GM21737 (cell line): ENCODE measurements around the gene LETM1.

Source experiments
- ATAC-seq: cut with Tn5 transposase; IDR thresholded peaks from one replicate; pipeline ENCODE4 v1.9.1; 2021; ENCODE audit warnings: mild to moderate bottlenecking, moderate library complexity; ENCODE audit not compliant: unreplicated experiment

LETM1 gene

GRCh38 chr4:1856071-1856942, at the start of gene LETM1:
TSS of gene LETM1 (minus strand) at chr4:1856156. CDS start at chr4:1855950, 206 bp downstream.
- ATAC-seq: peak; percentile 90

GRCh38 chr4:1904042-1904441, 48.1 kb upstream of the LETM1 start:
- no peak for ATAC-seq

DNA sequence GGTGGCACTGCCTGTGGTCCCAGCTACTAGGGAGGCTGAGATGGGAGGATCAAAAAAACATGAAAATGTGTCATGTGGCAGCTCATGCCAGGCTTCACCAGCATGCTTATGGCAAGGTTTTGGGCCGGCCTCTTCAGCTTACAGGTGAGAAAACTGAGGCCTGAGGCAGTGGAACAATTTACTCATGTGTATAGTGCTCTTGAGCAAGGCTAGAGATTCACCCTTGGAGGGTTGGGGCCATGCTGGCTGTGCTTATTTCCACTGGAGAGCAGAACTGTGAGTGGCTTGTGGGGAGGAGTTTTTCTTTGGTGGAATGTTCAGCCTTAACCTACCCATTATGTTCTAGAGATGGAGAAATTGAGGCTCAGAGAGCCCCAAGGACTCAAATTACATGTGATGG, 47.1 kb upstream of the LETM1 start:
- no peak for ATAC-seq

- no peak for ATAC-seq
These were observed 46.3 kb upstream of the LETM1 start for GRCh38 chr4:1902243-1902642.

DNA sequence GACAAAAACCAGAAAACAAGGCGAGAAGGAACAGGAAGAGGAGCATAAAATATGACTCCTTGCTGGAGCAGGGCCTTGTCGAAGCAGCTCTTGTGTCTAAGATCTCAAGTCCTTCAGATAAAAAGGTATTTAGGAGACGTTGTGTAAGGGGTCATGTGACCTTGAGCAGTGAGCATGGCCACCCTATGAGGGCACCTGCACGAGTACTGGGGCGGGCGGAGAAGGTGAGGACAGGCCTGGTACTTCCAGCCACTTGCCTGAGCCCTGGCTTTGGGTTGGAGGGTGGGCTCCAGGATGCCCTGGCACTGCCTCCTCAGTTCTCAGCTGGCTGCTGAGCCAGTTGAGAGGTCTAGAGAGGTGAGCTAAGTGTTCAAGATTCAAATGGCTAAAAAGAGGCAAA, 45.2 kb upstream of the LETM1 start:
- no peak for ATAC-seq

- ATAC-seq: no peak
These were observed 44.7 kb upstream of the LETM1 start for GRCh38 chr4:1900624-1901023.

DNA sequence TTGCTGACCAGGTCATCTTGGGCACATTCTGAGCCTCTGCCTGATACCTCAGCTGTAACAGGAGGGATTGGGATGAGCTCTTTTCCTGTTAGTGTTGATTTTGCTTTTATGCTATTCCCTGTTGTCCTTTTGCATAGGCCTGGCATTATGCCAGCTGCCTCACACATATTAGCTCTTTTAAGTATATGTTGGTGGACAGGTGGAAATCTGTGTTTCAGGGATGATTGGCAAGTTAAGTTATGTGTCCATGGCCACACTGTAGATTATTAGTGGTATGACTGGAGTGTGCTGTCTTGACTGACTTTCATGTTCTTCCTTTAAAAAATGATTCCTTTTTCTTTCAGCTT, 44.1 kb upstream of the LETM1 start:
- no peak for ATAC-seq

GRCh38 chr4:1899149-1900086, 43.5 kb upstream of the LETM1 start:
- no peak for ATAC-seq

GRCh38 chr4:1898681-1899080, 42.7 kb upstream of the LETM1 start:
- no peak for ATAC-seq

GRCh38 chr4:1898007-1898406, 42.1 kb upstream of the LETM1 start:
- ATAC-seq: no peak

DNA sequence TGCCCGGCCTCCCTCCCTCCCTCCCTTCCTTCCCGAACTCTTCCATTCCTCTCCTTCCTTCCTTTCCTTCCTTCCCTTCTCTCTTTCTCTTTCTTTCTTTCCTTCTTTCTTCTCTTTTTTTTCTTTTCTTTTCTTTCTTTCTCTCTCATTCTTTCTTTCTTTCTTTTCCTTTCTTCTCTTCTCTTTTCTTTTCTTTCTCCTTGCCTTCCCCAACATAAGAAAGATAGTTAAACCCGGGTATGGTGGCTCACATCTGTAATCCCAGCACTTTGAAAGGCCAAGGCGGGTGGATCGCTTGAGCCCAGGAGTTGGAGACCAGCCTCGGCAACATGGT, 40.7 kb upstream of the LETM1 start:
- ATAC-seq: no peak

DNA sequence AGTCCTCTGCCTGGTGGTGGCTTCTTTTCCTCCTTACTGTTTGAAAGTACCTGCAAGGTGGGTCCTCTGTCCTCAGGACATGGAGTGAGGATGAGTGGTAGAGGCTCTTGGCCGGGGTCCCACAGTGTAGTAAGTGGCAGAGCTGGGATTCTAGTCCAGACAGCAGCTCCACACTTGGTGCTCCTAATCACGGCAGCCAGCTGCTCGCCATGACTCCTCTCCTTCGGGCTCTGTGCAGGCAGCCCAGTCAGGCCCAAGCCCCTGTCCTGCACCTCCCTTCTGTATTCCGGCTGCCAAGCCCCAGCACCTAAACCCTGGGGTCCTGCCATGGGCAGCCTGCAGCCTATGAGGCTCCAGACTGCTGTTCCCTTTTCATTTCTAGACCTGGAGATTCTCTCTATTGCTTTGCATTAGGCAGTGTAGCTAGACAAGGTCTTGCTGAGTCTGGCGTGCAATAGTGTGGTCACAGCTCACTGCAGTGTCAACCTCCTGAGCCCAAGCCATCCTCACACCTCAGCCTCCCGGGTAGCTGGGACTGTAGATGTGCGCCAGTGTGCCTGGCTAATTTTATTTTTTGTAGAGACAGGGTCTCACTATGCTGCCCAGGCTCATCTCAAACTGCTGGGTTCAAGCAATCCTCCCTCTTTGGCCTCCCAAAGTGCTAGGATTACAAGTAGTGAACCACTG, 40.2 kb upstream of the LETM1 start:
- no peak for ATAC-seq

DNA sequence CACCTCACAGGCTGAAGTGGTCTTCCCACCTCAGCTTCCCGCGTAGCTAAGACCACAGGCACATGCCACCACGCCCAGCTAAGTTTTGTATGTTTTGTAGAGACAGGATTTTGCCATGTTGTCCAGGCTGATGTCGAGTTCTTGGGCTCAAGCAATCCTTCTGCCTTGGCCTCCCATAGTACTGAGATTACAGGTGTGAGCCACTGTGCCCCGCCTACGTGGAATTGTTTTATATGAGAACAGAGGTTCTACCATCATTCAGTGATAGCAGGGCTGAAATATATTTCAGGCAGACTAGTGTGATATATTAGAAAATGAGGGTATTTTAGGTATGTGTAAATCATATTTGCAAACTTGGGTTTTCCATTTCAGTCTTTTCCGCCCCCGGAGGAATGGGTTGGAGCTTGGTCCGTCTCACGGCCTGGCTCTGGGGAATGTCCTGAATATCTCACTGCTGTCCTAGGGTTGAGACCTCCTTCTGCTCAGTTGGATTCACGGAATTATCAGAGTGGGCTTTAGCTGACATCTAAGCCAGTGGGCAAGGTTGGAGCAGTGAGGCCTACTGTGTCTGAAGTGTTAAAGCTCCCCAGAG, 35.1 kb upstream of the LETM1 start:
- no peak for ATAC-seq

DNA sequence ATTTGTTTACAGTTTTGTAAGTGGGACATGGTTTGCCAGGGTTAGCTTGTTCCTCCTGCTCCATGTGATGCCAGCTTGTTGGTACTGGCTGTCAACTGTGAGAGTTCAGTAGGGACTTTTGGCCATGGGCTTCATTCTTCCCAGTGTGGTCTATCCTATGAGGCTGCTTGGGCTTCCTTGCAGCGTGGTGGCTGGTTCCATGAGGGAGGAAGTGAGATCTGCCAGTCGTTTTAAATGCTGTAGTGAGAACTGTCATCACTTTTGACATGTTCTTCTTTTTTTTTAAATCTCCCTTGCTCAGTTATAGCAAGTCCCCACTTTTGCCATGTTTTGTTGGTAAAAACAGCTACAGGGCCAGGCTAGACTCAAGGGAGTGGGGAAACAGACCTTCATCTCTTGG, 31.1 kb upstream of the LETM1 start:
- ATAC-seq: no peak

DNA sequence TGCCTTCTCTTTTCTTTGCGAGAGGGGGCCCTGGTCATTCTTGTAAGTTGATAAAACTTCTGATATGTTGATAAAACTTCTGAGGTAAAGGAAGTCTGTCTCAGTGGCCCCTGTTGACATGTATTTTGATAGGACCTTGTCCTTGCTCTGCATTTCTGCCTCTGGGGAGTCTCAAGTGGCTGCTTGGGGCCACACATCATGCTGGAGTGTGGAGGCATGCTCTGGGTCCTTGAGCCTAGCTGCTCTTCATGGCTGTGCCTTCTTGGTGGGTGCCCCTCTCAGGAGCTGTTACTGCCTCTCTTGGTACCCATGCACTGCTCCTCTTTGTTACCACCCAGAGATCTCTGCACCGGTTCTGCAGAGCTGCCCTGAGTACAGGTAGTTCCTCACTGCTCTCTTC, 29.5 kb upstream of the LETM1 start:
- ATAC-seq: no peak

DNA sequence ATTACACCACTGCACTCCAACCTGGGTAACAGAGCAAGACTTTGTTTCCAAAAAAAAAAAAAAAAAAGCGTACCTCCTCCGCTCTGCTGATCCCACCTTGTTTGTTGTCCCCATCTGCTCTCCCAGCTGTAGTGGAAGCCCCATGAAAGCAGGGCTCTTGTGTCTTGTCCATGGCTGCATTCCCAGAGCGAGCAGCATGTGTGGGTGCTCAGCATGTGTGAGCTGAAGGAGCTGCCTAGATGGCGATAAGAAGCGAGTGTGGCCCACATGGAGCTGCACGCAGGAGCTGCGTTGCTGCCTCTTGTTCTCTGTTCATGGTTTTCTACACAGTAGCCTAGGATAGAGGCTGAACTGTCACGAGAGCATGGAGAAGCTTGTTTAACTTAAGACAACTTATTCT, 27.6 kb upstream of the LETM1 start:
- no peak for ATAC-seq

DNA sequence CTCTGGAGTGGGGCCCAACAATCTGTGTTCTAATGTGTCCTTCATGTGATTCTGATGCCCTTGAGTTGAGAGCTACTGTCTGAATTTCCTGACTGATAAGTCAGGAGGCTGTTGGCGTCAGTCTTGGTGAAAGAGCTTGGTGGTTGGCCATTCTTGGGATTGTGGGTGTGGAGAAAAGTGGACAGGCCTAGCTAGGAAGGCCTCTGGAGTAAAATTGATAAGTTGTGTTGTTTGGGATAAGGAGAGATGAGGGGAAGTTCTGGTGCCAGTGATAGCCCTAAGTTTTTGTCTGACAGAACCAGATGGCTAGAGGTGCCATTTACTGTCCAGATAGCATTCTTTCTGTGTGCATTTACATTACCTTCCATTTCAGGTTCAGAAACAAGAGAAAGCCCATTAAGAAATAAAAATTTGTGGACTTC, 26.9 kb upstream of the LETM1 start:
- no peak for ATAC-seq

GRCh38 chr4:1880332-1880731, 24.4 kb upstream of the LETM1 start:
- no peak for ATAC-seq

DNA sequence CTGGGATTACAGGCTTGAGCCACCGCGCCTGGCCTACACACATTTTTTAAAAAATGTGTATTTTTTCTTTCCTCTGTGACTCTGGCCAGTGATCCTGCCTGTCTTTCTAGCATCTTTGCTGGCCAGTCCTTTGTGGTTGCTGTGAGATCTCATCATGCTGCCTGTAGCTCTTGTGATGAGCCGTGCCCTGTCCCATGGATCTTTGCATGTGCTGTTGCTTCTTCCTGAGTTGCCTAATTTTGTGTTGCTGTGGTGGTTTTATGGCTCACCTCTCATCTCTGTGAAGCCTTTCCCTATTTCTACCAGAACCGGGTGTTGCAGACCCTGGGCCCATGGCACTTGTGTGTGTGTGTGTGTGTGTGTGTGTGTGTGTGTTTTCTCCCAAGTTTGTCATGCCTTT, 23.5 kb upstream of the LETM1 start:
- no peak for ATAC-seq

- ATAC-seq: no peak
These were observed 18.2 kb upstream of the LETM1 start for GRCh38 chr4:1874201-1874600.

DNA sequence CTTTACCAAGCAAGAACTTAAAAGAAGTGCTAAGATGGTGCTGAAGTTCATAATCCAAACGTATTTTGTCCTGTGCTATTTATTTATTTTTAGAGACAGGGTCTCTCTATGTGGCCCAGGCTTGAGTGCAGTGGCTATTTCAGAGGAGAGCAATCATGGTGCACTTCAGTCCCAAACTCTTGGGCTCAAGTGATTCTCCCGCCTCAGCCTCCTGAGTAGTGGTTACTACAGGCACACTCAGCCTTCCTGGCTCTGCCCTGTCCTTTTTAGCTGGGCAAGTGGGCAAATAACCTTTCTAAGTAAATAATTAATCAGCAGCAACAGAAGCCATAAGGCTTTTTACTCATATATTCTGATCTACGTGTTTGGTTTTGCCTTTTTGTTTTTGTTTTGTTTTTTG, 17.8 kb upstream of the LETM1 start:
- no peak for ATAC-seq
